H1 (cell line): ENCODE results near the gene ADH4. TPM values are rescaled to one million over a fixed set of nuclear protein-coding genes. Genes with fewer than 3 reads are reported as not detected.

ENCODE experiments used
- CTCF ChIA-PET: fragments of 300-600 bp; sonication (Branson Sonifier 250); formaldehyde crosslinking; loops from one replicate; lab custom pipeline; 2021; ENCODE audit not compliant: partially characterized antibody; lab: Charles Lee
- POLR2A ChIA-PET: fragments of 300-600 bp; sonication (Branson Sonifier 250); formaldehyde crosslinking; loops from one replicate; lab custom pipeline; 2021; ENCODE audit warnings: inconsistent platforms; ENCODE audit not compliant: partially characterized antibody; lab: Charles Lee
- DNase-seq, 2 experiments: peaks; one replicate each; pipeline versions ENCODE4 v3.0.0 to v3.0.0-alpha.2; 2010 to 2022; ENCODE audit warnings: low spot score in 2 of 2, low read depth in 1 of 2, mixed read lengths in 1 of 2
- FAIRE-seq: peaks from 2 replicates; lab custom pipeline; 2011; peaks lifted over from hg19 to GRCh38; lab: Jason Lieb, UNC
- H2AFZ ChIP-seq: 2 replicates; pipeline ENCODE4 v1.8.1; 2012; ENCODE audit warnings: low read length, inconsistent platforms
- H2AK5ac ChIP-seq: 2 replicates; pipeline ENCODE4 v1.6.1; 2013; ENCODE audit warnings: low read depth, low read length
- H2BK120ac ChIP-seq: replicated peaks from 2 replicates; pipeline ENCODE3; 2013; ENCODE audit warnings: low read depth, low read length, inconsistent platforms
- H2BK12ac ChIP-seq: 2 replicates; pipeline ENCODE4 v1.6.1; 2013; ENCODE audit warnings: low read depth, low read length
- H2BK15ac ChIP-seq: 2 replicates; pipeline ENCODE4 v1.6.1; 2013; ENCODE audit warnings: low read length
- H2BK20ac ChIP-seq: 2 replicates; pipeline ENCODE4 v1.6.1; 2013; ENCODE audit warnings: low read length
- H2BK5ac ChIP-seq: 2 replicates; pipeline ENCODE4 v1.6.1; 2013; ENCODE audit warnings: low read depth, low read length
- H3K14ac ChIP-seq: 2 replicates; pipeline ENCODE4 v1.6.1; 2013; ENCODE audit warnings: inconsistent platforms; ENCODE audit not compliant: insufficient read length
- H3K18ac ChIP-seq: 2 replicates; pipeline ENCODE4 v1.6.1; 2013; ENCODE audit warnings: low read length; ENCODE audit errors: extremely low read depth
- H3K23ac ChIP-seq: 2 replicates; pipeline ENCODE4 v1.6.1; 2013; ENCODE audit warnings: inconsistent platforms; ENCODE audit not compliant: insufficient read length
- H3K23me2 ChIP-seq: 2 replicates; pipeline ENCODE4 v1.6.1; 2013; ENCODE audit warnings: low read depth, low read length
- H3K27ac ChIP-seq: 2 replicates; pipeline ENCODE4 v1.6.1; 2011; ENCODE audit warnings: low read depth, low read length, inconsistent platforms
- H3K27me3 ChIP-seq, 4 experiments: replicated peaks in 1 of 4; 1 replicate in 1 of 4; 2 replicates in 3 of 4; pipeline versions ENCODE4 v1.6.1 to v1.8.1; 2011 to 2013; ENCODE audit warnings: low read length in 3 of 4, mild to moderate bottlenecking in 3 of 4, inconsistent platforms in 2 of 4, mixed read lengths in 2 of 4, moderate library complexity in 1 of 4; ENCODE audit not compliant: control insufficient read depth in 3 of 4, insufficient read depth in 3 of 4; ENCODE audit errors: extremely low read depth in 1 of 4
- H3K36me3 ChIP-seq, 4 experiments: 2 replicates each; pipeline versions ENCODE4 v1.6.1 to v1.8.1; 2011 to 2013; ENCODE audit warnings: mild to moderate bottlenecking in 4 of 4, low read length in 3 of 4, moderate library complexity in 2 of 4, control low read depth in 1 of 4, inconsistent platforms in 1 of 4; ENCODE audit not compliant: insufficient read depth in 4 of 4, control insufficient read depth in 2 of 4
- H3K4ac ChIP-seq: replicated peaks from 2 replicates; pipeline ENCODE3; 2013; ENCODE audit warnings: low read length, low read depth, mixed read lengths, inconsistent platforms; ENCODE audit not compliant: insufficient read length
- H3K4me1 ChIP-seq, 4 experiments: replicated peaks in 1 of 4; 1 replicate in 1 of 4; 2 replicates in 3 of 4; pipeline versions ENCODE4 v1.6.1 to v1.8.1; 2011 to 2013; ENCODE audit warnings: low read length in 3 of 4, inconsistent platforms in 2 of 4, mixed read lengths in 1 of 4; ENCODE audit not compliant: insufficient read depth in 4 of 4, control insufficient read depth in 3 of 4
- H3K4me2 ChIP-seq, 2 experiments: 2 replicates each; pipeline versions ENCODE4 v1.6.1 to v1.8.1; 2011 to 2013; ENCODE audit warnings: low read depth in 2 of 2, low read length in 2 of 2, control low read depth in 1 of 2, inconsistent platforms in 1 of 2, mild to moderate bottlenecking in 1 of 2; ENCODE audit not compliant: insufficient read depth in 1 of 2
- H3K4me3 ChIP-seq, 4 experiments: fragments of 200-600, 300-600 bp in 1 of 4; sonication (generic), shearing (Covaris generic), sonication (Bioruptor Twin) in 1 of 4; 2 replicates each; pipeline versions ENCODE4 v1.5.1 to v1.8.1; 2011 to 2016; ENCODE audit warnings: low read length in 4 of 4, low read depth in 3 of 4, control low read depth in 2 of 4, inconsistent platforms in 2 of 4, mild to moderate bottlenecking in 2 of 4, mixed read lengths in 1 of 4, moderate library complexity in 1 of 4; ENCODE audit not compliant: insufficient read depth in 2 of 4; ENCODE audit errors: extremely low read depth in 1 of 4
- H3K56ac ChIP-seq: replicated peaks from 2 replicates; pipeline ENCODE3; 2013; ENCODE audit warnings: low read depth, mild to moderate bottlenecking, mixed read lengths, low read length, inconsistent platforms; ENCODE audit not compliant: insufficient read length
- H3K79me1 ChIP-seq: 2 replicates; pipeline ENCODE4 v1.6.1; 2013; ENCODE audit warnings: low read depth, low read length, control low read depth
- H3K79me2 ChIP-seq, 2 experiments: 2 replicates each; pipeline versions ENCODE4 v1.6.1 to v1.8.1; 2012 to 2013; ENCODE audit warnings: low read length in 2 of 2, mild to moderate bottlenecking in 2 of 2, inconsistent platforms in 1 of 2; ENCODE audit not compliant: insufficient read depth in 2 of 2, control insufficient read depth in 1 of 2
- H3K9ac ChIP-seq, 4 experiments: replicated peaks in 1 of 4; 1 replicate in 1 of 4; 2 replicates in 3 of 4; pipeline versions ENCODE4 v1.6.1 to v1.8.1; 2011 to 2013; ENCODE audit warnings: low read depth in 3 of 4, low read length in 3 of 4, control low read depth in 2 of 4, mild to moderate bottlenecking in 2 of 4, moderate library complexity in 2 of 4, inconsistent platforms in 1 of 4; ENCODE audit errors: extremely low read depth in 1 of 4
- H3K9me3 ChIP-seq, 2 experiments: 2 replicates each; pipeline versions ENCODE4 v1.6.1 to v1.8.1; 2012 to 2013; ENCODE audit warnings: mild to moderate bottlenecking in 2 of 2, moderate library complexity in 2 of 2, control low read depth in 1 of 2, inconsistent platforms in 1 of 2, low read depth in 1 of 2, low read length in 1 of 2, mixed read lengths in 1 of 2; ENCODE audit not compliant: insufficient read depth in 2 of 2
- H4K20me1 ChIP-seq, 2 experiments: replicated peaks in 1 of 2; 2 replicates each; pipeline versions ENCODE3 to v1.8.1; 2011 to 2013; ENCODE audit warnings: inconsistent platforms in 2 of 2, low read length in 2 of 2, mild to moderate bottlenecking in 1 of 2; ENCODE audit not compliant: insufficient read depth in 2 of 2, control insufficient read depth in 1 of 2
- H4K5ac ChIP-seq: 2 replicates; pipeline ENCODE4 v1.6.1; 2013; ENCODE audit warnings: low read length, low read depth, mixed read lengths, inconsistent platforms; ENCODE audit not compliant: insufficient read length
- H4K8ac ChIP-seq: 2 replicates; pipeline ENCODE4 v1.8.0; 2013; ENCODE audit warnings: mild to moderate bottlenecking, moderate library complexity, low read length, inconsistent platforms; ENCODE audit not compliant: insufficient read depth; ENCODE audit errors: extremely low read depth
- H4K91ac ChIP-seq: replicated peaks from 2 replicates; pipeline ENCODE3; 2013; ENCODE audit warnings: low read length, mixed read lengths, inconsistent platforms; ENCODE audit not compliant: insufficient read length
- ASH2L ChIP-seq: fragments of 200-600, 300-600 bp; sonication (generic); IDR thresholded peaks from one replicate; pipeline ENCODE4 v1.7.1; 2017; ENCODE audit warnings: low read length
- ATF3 ChIP-seq: IDR thresholded peaks from 2 replicates; pipeline ENCODE4 v1.6.1; 2011; ENCODE audit warnings: low read depth, mild to moderate bottlenecking, low read length; ENCODE audit not compliant: insufficient read depth
- CHD2 ChIP-seq: IDR thresholded peaks from 2 replicates; pipeline ENCODE4 v1.6.1; 2012; ENCODE audit warnings: low read length, improper control_type of control experiment
- EP300 ChIP-seq, 2 experiments: IDR thresholded peaks; 1 replicate in 1 of 2; 2 replicates in 1 of 2; pipeline ENCODE4 v1.6.1; 2011 to 2012; ENCODE audit warnings: low read depth in 2 of 2, low read length in 2 of 2, mild to moderate bottlenecking in 2 of 2, borderline replicate concordance in 1 of 2, inconsistent platforms in 1 of 2, moderate library complexity in 1 of 2
- FOSL1 ChIP-seq: IDR thresholded peaks from 2 replicates; pipeline ENCODE4 v1.6.1; 2011; ENCODE audit warnings: mild to moderate bottlenecking, low read depth, low read length, moderate library complexity; ENCODE audit not compliant: insufficient read depth
- GTF2F1 ChIP-seq: IDR thresholded peaks from 2 replicates; pipeline ENCODE4 v1.6.1; 2012; ENCODE audit warnings: low read depth, low read length, improper control_type of control experiment, borderline replicate concordance
- HDAC6 ChIP-seq: IDR thresholded peaks from one replicate; pipeline ENCODE4 v1.7.1; 2012; ENCODE audit warnings: low read depth, mild to moderate bottlenecking, inconsistent platforms, low read length, moderate library complexity
- PHF8 ChIP-seq: fragments of 200-600 bp; sonication (generic); conservative IDR thresholded peaks from 2 replicates; pipeline ENCODE4 v1.7.1; 2012; ENCODE audit warnings: low read depth, mild to moderate bottlenecking, inconsistent platforms, low read length, moderate library complexity
- POLR2AphosphoS5 ChIP-seq: IDR thresholded peaks from 2 replicates; pipeline ENCODE4 v1.6.1; 2011; ENCODE audit warnings: low read depth, low read length
- RNF2 ChIP-seq: fragments of 200-900, 300-1000 bp; sonication (generic); IDR thresholded peaks from 2 replicates; pipeline ENCODE4 v1.7.1; 2016; ENCODE audit warnings: borderline replicate concordance, low read depth, mild to moderate bottlenecking, antibody characterized with exemption, low read length; ENCODE audit not compliant: poor library complexity, severe bottlenecking; ENCODE audit errors: missing control alignments
- SP1 ChIP-seq: IDR thresholded peaks from 2 replicates; pipeline ENCODE4 v1.6.1; 2011; ENCODE audit warnings: low read depth, low read length
- TBP ChIP-seq: IDR thresholded peaks from 2 replicates; pipeline ENCODE4 v1.6.1; 2011; ENCODE audit warnings: low read depth, low read length, improper control_type of control experiment
- WGBS, 2 experiments: shearing (Covaris generic) in 1 of 2; methylation state at CpG; one replicate each; pipeline versions ENCODE4 v1.1.6 to v1.1.7; 2013 to 2015; ENCODE audit warnings: low lambda C conversion rate in 2 of 2, mixed read lengths in 2 of 2, inconsistent platforms in 1 of 2, low coverage in 1 of 2, missing lambda C conversion rate in 1 of 2; ENCODE audit not compliant: insufficient replicate concordance in 2 of 2, insufficient coverage in 1 of 2, insufficient read length in 1 of 2; ENCODE audit errors: extremely low coverage in 1 of 2, missing lambda C conversion rate in 1 of 2; 5-methylcytosine and 5-hydroxymethylcytosine counted together
- polyA plus RNA-seq, 7 experiments: library from polyadenylated mRNA; depleted of rRNA in 3 of 7; stranded (reverse) in 5 of 7; unstranded in 2 of 7; fragments of >200 nt in 5 of 7; fragments of 200-250 nt in 2 of 7; gene quantifications; 1 replicate in 5 of 7; 2 replicates in 1 of 7; 4 replicates in 1 of 7; pipeline versions ENCODE4 v1.2.1 to v1.2.3, GENCODE V29; 2011 to 2013; ENCODE audit warnings: missing spikeins in 2 of 7, mixed read lengths in 2 of 7
- total RNA-seq: library from RNA; stranded (reverse); fragmentation: NEBNext Ultra II Directional; extraction: Animal tissue kit (Norgen Biotek cat#: 25700); gene quantifications from 2 replicates; pipeline ENCODE4 v1.2.1, GENCODE V29; 2021

The ADH4 gene
- total and polyA plus RNA-seq, 2 of the 8 experiments (the other 6 are each of a cell fraction or from before 2014, with no cell fraction given) = not detected

- H3K79me2 ChIP-seq = no peaks in the 10 kb centered on the region
- no peak overlapping the region for H3K18ac ChIP-seq
- no peaks in the 10 kb centered on the region for H3K27me3 ChIP-seq
- no peak overlapping the region for H2AK5ac ChIP-seq
- H4K8ac ChIP-seq = no peak overlapping the region
- DNase-seq (no peak), FAIRE-seq (no peak)
- no peak overlapping the region for H3K4me2 ChIP-seq
- no peaks in the 10 kb centered on the region; a peak in 1 of 4 replicates for H3K9me3 ChIP-seq
- POLR2A ChIA-PET = no interaction called here
- CTCF ChIA-PET = interaction anchor here (1.2 kb wide), 1 partner anchor 244 kb away, joined by 3 read pairs; no protein-coding TSS in a partner anchor
- H2BK12ac ChIP-seq = no peak overlapping the region
- no peak overlapping the region for H4K91ac ChIP-seq
- H3K4ac ChIP-seq = no peak overlapping the region
- H2AFZ ChIP-seq = no peak overlapping the region
- no peak overlapping the region for H3K9ac ChIP-seq
- no peak overlapping the region for H3K14ac ChIP-seq
- no peak overlapping the region for H3K23ac ChIP-seq
- H3K36me3 ChIP-seq = no peaks in the 10 kb centered on the region
- H3K27ac ChIP-seq = no peak overlapping the region
- H2BK5ac ChIP-seq = no peak overlapping the region
- no peaks in the 10 kb centered on the region for H3K23me2 ChIP-seq
- no peaks in the 10 kb centered on the region for H4K20me1 ChIP-seq
- H3K56ac ChIP-seq = no peak overlapping the region
- no peak overlapping the region for H2BK15ac ChIP-seq
- H3K4me3 ChIP-seq = no peak overlapping the region
- no peak overlapping the region for H4K5ac ChIP-seq
- H2BK120ac ChIP-seq = no peak overlapping the region
- 98% methylated on average over 3 of the region's 3 CpGs; no CpG with 5 or more reads in 1 of the 2 experiments for WGBS, 2 experiments
- H3K79me1 ChIP-seq = no peaks in the 10 kb centered on the region
- H2BK20ac ChIP-seq = no peak overlapping the region
- H3K4me1 ChIP-seq = no peaks in the 10 kb centered on the region
- TF ChIP-seq TBP (no peak), ASH2L (no peak), RNF2 (no peak), PHF8 (no peak), SP1 (no peak), EP300 (IDR thresholded peaks at IDR 0.05; ENCODE audit: borderline replicate concordance in 1 of 2, low read depth in 2 of 2, low read length in 2 of 2) (no peak), GTF2F1 (no peak), CHD2 (no peak), FOSL1 (no peak), HDAC6 (no peak), POLR2AphosphoS5 (no peak), ATF3 (no peak)
Measured at GRCh38 chr4:99161373-99162099, 17.4 kb upstream of the ADH4 start.
